Naive B cell (primary cell): ENCODE measurements around the gene RNF121. TPM values are rescaled to one million over a fixed set of nuclear protein-coding genes. Genes with fewer than 3 reads are reported as not detected.

Source experiments
- ATAC-seq, 2 donors: fragments of 150-1000 bp; cut with Tn5 transposase; 2 replicates each; pipeline ENCODE4 v1.10.0; 2021; ENCODE audit warnings: low read depth in 2 of 2, mild to moderate bottlenecking in 2 of 2, moderate library complexity in 2 of 2
- DNase-seq: peaks from one replicate; pipeline ENCODE4 v3.0.0; 2022
- H3K27ac Mint-ChIP-seq, 6 donors: one replicate each; pipeline ENCODE4 v1.8.0; 2020 to 2022; ENCODE audit warnings: mild to moderate bottlenecking in 6 of 6, mixed read lengths in 6 of 6, moderate library complexity in 5 of 6, inconsistent platforms in 2 of 6
- H3K27me3 Mint-ChIP-seq, 3 donors: one replicate each; pipeline ENCODE4 v1.8.0; 2021 to 2022; ENCODE audit warnings: mixed read lengths in 3 of 3, mild to moderate bottlenecking in 1 of 3
- H3K36me3 Mint-ChIP-seq, 2 donors: one replicate each; pipeline ENCODE4 v1.8.0; 2020 to 2022; ENCODE audit warnings: mixed read lengths in 2 of 2, inconsistent platforms in 1 of 2, mild to moderate bottlenecking in 1 of 2
- H3K4me1 Mint-ChIP-seq, 3 donors: one replicate each; pipeline ENCODE4 v1.8.0; 2020 to 2022; ENCODE audit warnings: mixed read lengths in 3 of 3, inconsistent platforms in 1 of 3, mild to moderate bottlenecking in 1 of 3, moderate library complexity in 1 of 3
- H3K4me3 Mint-ChIP-seq, 8 donors: one replicate each; pipeline ENCODE4 v1.8.0; 2020 to 2022; ENCODE audit warnings: mild to moderate bottlenecking in 8 of 8, mixed read lengths in 8 of 8, moderate library complexity in 8 of 8, inconsistent platforms in 2 of 8
- H3K9me3 Mint-ChIP-seq, 7 donors: one replicate each; pipeline ENCODE4 v1.8.0; 2020 to 2022; ENCODE audit warnings: mixed read lengths in 7 of 7, mild to moderate bottlenecking in 5 of 7, inconsistent platforms in 2 of 7, moderate library complexity in 1 of 7
- polyA plus RNA-seq, 6 donors: library from polyadenylated mRNA; unstranded; fragments of 300-500 nt; fragmentation: Illumina TruSeq; gene quantifications; one replicate each; pipeline ENCODE4 v1.2.3, GENCODE V29; 2021; ENCODE audit warnings: low read depth in 6 of 6

The RNF121 gene
- polyA plus RNA-seq, 6 donors from 2014 or later: 6.5 to 11.3 (median 9.2) TPM

GRCh38 chr11:72006309-72007088, 77.7 kb downstream of the RNF121 start:
- ATAC-seq: no peak
- Mint-ChIP-seq H3K27ac (peak overlapping the region in 2 of 6 donors; percentile 20 to 22), H3K4me3 (no peak overlapping the region), H3K27me3 (no peaks in the 10 kb centered on the region), H3K4me1 (peaks cover 6 to 15% (median 11%) of the 10 kb centered on the region in 3 donors), H3K36me3 (peaks cover 13 to 30% of the 10 kb centered on the region in 2 donors), H3K9me3 (no peaks in the 10 kb centered on the region)
- no peak for DNase-seq

- H3K4me3 Mint-ChIP-seq: no peak overlapping the region
- peak overlapping the region in 1 of 6 donors; percentile 20 for H3K27ac Mint-ChIP-seq
- DNase-seq: no peak
- peaks cover 2 to 10% (median 7%) of the 10 kb centered on the region in 3 donors for H3K4me1 Mint-ChIP-seq
- no peaks in the 10 kb centered on the region for H3K27me3 Mint-ChIP-seq
- no peak for ATAC-seq
- no peaks in the 10 kb centered on the region for H3K9me3 Mint-ChIP-seq
- peaks cover 13 to 30% of the 10 kb centered on the region in 2 donors for H3K36me3 Mint-ChIP-seq
These were observed 78.2 kb downstream of the RNF121 start for GRCh38 chr11:72007089-72007476.

GRCh38 chr11:72007587-72007986, 78.7 kb downstream of the RNF121 start:
- peak overlapping the region in 2 of 6 donors; percentile 17 to 34 for H3K27ac Mint-ChIP-seq
- DNase-seq (no peak), ATAC-seq (no peak)
- peaks cover 8 to 30% of the 10 kb centered on the region in 2 donors for H3K36me3 Mint-ChIP-seq
- peak overlapping the region in 1 of 8 donors; percentile 45 for H3K4me3 Mint-ChIP-seq
- H3K9me3 Mint-ChIP-seq: no peaks in the 10 kb centered on the region
- no peaks in the 10 kb centered on the region for H3K27me3 Mint-ChIP-seq
- peaks cover 0 to 5% (median 3%) of the 10 kb centered on the region in 3 donors for H3K4me1 Mint-ChIP-seq

- peaks cover 6 to 38% of the 10 kb centered on the region in 2 donors for H3K36me3 Mint-ChIP-seq
- H3K27me3 Mint-ChIP-seq: no peaks in the 10 kb centered on the region
- no peak overlapping the region for H3K4me3 Mint-ChIP-seq
- no peak for ATAC-seq
- H3K4me1 Mint-ChIP-seq: peaks cover 0 to 12% (median 3%) of the 10 kb centered on the region in 3 donors
- H3K9me3 Mint-ChIP-seq: no peaks in the 10 kb centered on the region
- no peak for DNase-seq
- H3K27ac Mint-ChIP-seq: peak overlapping the region in 1 of 6 donors; percentile 34
These were observed 79.9 kb downstream of the RNF121 start for GRCh38 chr11:72008728-72009127.

- peaks cover 6 to 38% of the 10 kb centered on the region in 2 donors for H3K36me3 Mint-ChIP-seq
- DNase-seq: no peak
- H3K27ac Mint-ChIP-seq: peak overlapping the region in 3 of 6 donors; percentile 52 to 71 (median 64)
- H3K9me3 Mint-ChIP-seq: no peaks in the 10 kb centered on the region
- no peak overlapping the region for H3K4me3 Mint-ChIP-seq
- peaks cover 0 to 13% (median 3%) of the 10 kb centered on the region in 3 donors for H3K4me1 Mint-ChIP-seq
- no peak for ATAC-seq
- no peaks in the 10 kb centered on the region for H3K27me3 Mint-ChIP-seq
These were observed 80.3 kb downstream of the RNF121 start for GRCh38 chr11:72009156-72009555.

- H3K4me3 Mint-ChIP-seq: no peak overlapping the region
- DNase-seq (no peak), ATAC-seq (no peak)
- H3K36me3 Mint-ChIP-seq: peaks cover 6 to 53% of the 10 kb centered on the region in 2 donors
- no peak overlapping the region for H3K27ac Mint-ChIP-seq
- no peaks in the 10 kb centered on the region for H3K27me3 Mint-ChIP-seq
- H3K9me3 Mint-ChIP-seq: no peaks in the 10 kb centered on the region
- peaks cover 0 to 16% (median 13%) of the 10 kb centered on the region in 3 donors for H3K4me1 Mint-ChIP-seq
These were observed 81.8 kb downstream of the RNF121 start for GRCh38 chr11:72010529-72011233.

- Mint-ChIP-seq H3K4me1 (peaks cover 0 to 17% (median 8%) of the 10 kb centered on the region in 3 donors), H3K27me3 (no peaks in the 10 kb centered on the region), H3K36me3 (peaks cover 8 to 54% of the 10 kb centered on the region in 2 donors), H3K9me3 (no peaks in the 10 kb centered on the region), H3K4me3 (no peak overlapping the region), H3K27ac (peak overlapping the region in 1 of 6 donors; percentile 41)
- DNase-seq (no peak), ATAC-seq (no peak)
These were observed 83.3 kb downstream of the RNF121 start for GRCh38 chr11:72012091-72012630.

GRCh38 chr11:72012897-72013721, 84.3 kb downstream of the RNF121 start:
- Mint-ChIP-seq H3K36me3 (peaks cover 9 to 49% of the 10 kb centered on the region in 2 donors), H3K4me1 (peaks cover 0 to 17% (median 8%) of the 10 kb centered on the region in 3 donors), H3K9me3 (no peaks in the 10 kb centered on the region), H3K27me3 (no peaks in the 10 kb centered on the region), H3K4me3 (no peak overlapping the region), H3K27ac (peak overlapping the region in 2 of 6 donors; percentile 59 to 87)
- DNase-seq (no peak), ATAC-seq (no peak)

DNA sequence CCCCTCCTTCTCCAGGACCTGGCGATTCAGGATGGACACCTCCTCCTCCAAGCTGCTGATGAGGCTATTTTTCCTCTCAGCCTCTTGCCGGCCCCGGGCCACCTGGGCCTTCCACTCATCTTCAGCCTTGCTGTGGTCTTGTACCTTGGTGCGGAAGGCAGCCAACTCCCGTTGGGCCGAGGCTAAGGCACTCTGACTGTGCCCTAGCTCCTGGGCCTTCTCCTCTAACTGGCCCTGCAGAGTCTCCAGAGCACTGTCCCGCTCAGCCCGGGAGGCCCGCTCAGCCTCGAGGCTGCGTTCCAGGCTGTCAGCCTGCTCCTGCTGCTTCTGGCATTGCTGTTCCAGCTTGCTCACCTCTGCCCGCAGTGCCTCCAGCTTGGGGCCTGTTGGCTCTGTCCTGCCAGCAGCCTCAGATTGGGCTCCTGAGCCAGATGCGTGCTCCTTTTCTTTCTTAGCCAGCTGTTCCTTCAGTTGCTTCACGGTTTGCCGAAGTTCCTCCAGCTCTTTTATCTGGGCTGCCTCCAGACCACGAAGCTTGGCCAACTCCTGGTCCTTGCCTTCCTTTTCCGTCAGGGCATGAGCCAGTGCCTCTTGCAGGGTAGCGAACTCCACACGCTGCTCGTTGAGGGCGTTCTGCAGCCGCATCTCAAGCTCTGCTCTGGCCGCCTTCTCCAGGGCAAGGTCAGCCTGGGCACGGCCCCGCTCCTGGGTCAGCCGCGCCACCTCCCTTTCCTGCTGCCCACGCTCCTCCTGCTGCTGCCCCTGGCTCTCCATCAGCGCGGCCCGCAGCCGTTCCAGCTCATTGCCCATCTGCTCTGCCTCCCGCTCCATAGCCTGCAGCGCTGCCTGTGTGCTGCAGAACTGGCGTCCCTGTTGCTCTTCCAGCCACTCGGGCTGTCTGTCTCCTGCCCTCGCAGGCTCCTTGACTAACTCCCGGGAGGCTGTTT, 85.2 kb downstream of the RNF121 start:
- H3K4me3 Mint-ChIP-seq: peak overlapping the region in 1 of 8 donors; percentile 77

DNA sequence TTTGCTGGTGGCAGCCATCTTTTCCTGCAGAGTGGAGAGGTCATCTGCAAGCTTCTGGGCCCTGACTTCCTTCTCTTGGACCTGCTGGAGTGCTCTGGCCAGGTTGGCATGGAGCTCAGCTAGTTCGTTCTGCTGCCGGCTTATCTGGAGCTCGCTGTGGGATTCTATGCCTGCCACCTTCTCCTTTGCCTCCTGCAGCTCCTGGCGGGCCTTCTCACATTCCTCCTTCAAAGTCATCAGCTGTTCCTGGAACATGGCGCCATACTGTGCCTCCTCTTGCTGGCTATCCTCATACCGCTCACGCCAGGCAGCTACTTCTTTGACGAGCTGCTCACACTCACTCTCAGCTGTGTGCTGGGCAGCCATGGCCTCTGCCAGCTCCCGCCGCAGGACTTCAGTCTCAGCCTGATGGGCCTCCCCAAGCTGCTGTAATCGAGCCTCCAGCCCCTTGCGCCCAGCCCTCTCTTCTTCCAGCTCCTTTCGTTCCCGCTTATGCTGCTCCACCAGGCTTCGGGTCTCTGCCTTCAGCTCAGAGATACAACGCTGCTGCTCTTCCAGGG, 86.0 kb downstream of the RNF121 start:
- Mint-ChIP-seq H3K4me3 (no peak overlapping the region), H3K27ac (peak overlapping the region in 3 of 6 donors; percentile 26 to 93 (median 84))

More for the DNA sequence above, 85.2 kb downstream of the RNF121 start:
- H3K27ac Mint-ChIP-seq: peak overlapping the region in 3 of 6 donors; percentile 26 to 87 (median 84)
- no peaks in the 10 kb centered on the region for H3K27me3 Mint-ChIP-seq
- DNase-seq (no peak), ATAC-seq (no peak)
- H3K36me3 Mint-ChIP-seq: peaks cover 3 to 50% of the 10 kb centered on the region in 2 donors
- H3K9me3 Mint-ChIP-seq: no peaks in the 10 kb centered on the region
- H3K4me1 Mint-ChIP-seq: peaks cover 0 to 17% (median 8%) of the 10 kb centered on the region in 3 donors

GRCh38 chr11:72015511-72016061, 86.7 kb downstream of the RNF121 start:
- no peak for DNase-seq
- Mint-ChIP-seq H3K27ac (peak overlapping the region in 4 of 6 donors; percentile 41 to 84 (median 50)), H3K4me3 (peak overlapping the region in 1 of 8 donors; percentile 19)

More for the DNA sequence above, 86.0 kb downstream of the RNF121 start:
- Mint-ChIP-seq H3K27me3 (no peaks in the 10 kb centered on the region), H3K4me1 (peaks cover 0 to 17% (median 8%) of the 10 kb centered on the region in 3 donors), H3K9me3 (no peaks in the 10 kb centered on the region), H3K36me3 (peaks cover 3 to 43% of the 10 kb centered on the region in 2 donors)
- ATAC-seq: no peak
- DNase-seq: no peak

More at GRCh38 chr11:72015511-72016061, 86.7 kb downstream of the RNF121 start:
- peaks cover 9 to 50% of the 10 kb centered on the region in 2 donors for H3K36me3 Mint-ChIP-seq
- H3K4me1 Mint-ChIP-seq: peaks cover 0 to 19% (median 8%) of the 10 kb centered on the region in 3 donors
- H3K27me3 Mint-ChIP-seq: no peaks in the 10 kb centered on the region
- no peak for ATAC-seq
- no peaks in the 10 kb centered on the region for H3K9me3 Mint-ChIP-seq
